Colonic mucosa (tissue), 4 donors: ENCODE measurements around the gene PCDHGA1. TPM values are rescaled to one million over a fixed set of nuclear protein-coding genes. Genes with fewer than 3 reads are reported as not detected.

ENCODE experiments used
- DNase-seq: peaks from one replicate; pipeline ENCODE4 v3.0.0-alpha.2; 2020
- H3K27ac ChIP-seq: fragments of 200-600 bp; one replicate; pipeline ENCODE4 v1.8.0; 2021
- H3K27me3 ChIP-seq: fragments of 200-600 bp; one replicate; pipeline ENCODE4 v1.8.0; 2021
- H3K36me3 ChIP-seq: fragments of 200-600 bp; one replicate; pipeline ENCODE4 v1.8.0; 2021
- H3K4me1 ChIP-seq: fragments of 200-600 bp; one replicate; pipeline ENCODE4 v1.8.0; 2021; ENCODE audit warnings: mild to moderate bottlenecking
- H3K4me3 ChIP-seq: fragments of 200-600 bp; one replicate; pipeline ENCODE4 v1.8.0; 2021
- H3K9ac ChIP-seq, 2 donors: one replicate each; pipeline ENCODE4 v1.7.0; 2013; ENCODE audit warnings: control low read depth in 2 of 2, low read depth in 2 of 2, low read length in 2 of 2
- H3K9me3 ChIP-seq: fragments of 200-600 bp; one replicate; pipeline ENCODE4 v1.8.0; 2021
- intact Hi-C: fragments of 100-400 bp; cut with DNase I; formaldehyde crosslinking; loops from one replicate; pipeline ENCODE4 v1.14.1; 2022
- total RNA-seq, 2 donors: library from RNA; stranded (reverse); fragmentation: NEBNext Ultra II Directional in 1 of 2; extraction: Animal tissue kit (Norgen Biotek cat#: 25700) in 1 of 2; gene quantifications; one replicate each; pipeline ENCODE4 v1.2.1, GENCODE V29; 2021
- TF ChIP-seq, protein P1 (sequence below): fragments of 200-600 bp; IDR thresholded peaks from one replicate; pipeline ENCODE4 v1.8.0; 2022; ENCODE audit warnings: antibody characterized with exemption, mild to moderate bottlenecking
- donor health status: healthy.
- donor health status: DM: no; HTN: no; CAD: no.
- donor health status: DM: no; HTN: no; CAD: no.

Gene PCDHGA1
- total RNA-seq, 2 donors from 2014 or later: 0.10 to 0.37 TPM

DNA sequence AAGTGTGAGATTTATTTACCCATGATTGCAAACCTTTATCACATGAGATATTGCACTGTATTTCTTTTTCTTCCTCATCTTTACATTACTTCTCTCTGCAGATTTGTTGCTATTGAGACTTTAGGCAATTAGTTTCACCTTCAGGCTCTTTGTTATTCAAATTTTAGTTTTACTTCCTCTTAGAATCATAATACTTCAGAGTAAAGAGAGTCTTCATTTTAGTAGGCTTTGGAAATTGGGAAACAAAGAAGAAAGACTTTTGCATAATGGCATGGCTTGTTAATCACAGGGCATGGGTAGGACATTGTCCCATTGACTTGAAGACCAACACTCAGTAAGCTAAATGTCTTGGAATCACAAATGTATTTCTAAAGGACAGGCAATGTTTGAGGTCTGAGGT is 32.4 kb downstream of the PCDHGA1 start:
- Histone ChIP-seq H3K27ac (no peak overlapping the region), H3K36me3 (no peaks in the 10 kb centered on the region), H3K9me3 (no peaks in the 10 kb centered on the region), H3K9ac (no peak overlapping the region), H3K27me3 (no peaks in the 10 kb centered on the region), H3K4me3 (no peak overlapping the region), H3K4me1 (no peaks in the 10 kb centered on the region)
- no peak for DNase-seq
- TF ChIP-seq, protein P1, sequence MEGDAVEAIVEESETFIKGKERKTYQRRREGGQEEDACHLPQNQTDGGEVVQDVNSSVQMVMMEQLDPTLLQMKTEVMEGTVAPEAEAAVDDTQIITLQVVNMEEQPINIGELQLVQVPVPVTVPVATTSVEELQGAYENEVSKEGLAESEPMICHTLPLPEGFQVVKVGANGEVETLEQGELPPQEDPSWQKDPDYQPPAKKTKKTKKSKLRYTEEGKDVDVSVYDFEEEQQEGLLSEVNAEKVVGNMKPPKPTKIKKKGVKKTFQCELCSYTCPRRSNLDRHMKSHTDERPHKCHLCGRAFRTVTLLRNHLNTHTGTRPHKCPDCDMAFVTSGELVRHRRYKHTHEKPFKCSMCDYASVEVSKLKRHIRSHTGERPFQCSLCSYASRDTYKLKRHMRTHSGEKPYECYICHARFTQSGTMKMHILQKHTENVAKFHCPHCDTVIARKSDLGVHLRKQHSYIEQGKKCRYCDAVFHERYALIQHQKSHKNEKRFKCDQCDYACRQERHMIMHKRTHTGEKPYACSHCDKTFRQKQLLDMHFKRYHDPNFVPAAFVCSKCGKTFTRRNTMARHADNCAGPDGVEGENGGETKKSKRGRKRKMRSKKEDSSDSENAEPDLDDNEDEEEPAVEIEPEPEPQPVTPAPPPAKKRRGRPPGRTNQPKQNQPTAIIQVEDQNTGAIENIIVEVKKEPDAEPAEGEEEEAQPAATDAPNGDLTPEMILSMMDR: no peak
- intact Hi-C loops: no loop called here

DNA sequence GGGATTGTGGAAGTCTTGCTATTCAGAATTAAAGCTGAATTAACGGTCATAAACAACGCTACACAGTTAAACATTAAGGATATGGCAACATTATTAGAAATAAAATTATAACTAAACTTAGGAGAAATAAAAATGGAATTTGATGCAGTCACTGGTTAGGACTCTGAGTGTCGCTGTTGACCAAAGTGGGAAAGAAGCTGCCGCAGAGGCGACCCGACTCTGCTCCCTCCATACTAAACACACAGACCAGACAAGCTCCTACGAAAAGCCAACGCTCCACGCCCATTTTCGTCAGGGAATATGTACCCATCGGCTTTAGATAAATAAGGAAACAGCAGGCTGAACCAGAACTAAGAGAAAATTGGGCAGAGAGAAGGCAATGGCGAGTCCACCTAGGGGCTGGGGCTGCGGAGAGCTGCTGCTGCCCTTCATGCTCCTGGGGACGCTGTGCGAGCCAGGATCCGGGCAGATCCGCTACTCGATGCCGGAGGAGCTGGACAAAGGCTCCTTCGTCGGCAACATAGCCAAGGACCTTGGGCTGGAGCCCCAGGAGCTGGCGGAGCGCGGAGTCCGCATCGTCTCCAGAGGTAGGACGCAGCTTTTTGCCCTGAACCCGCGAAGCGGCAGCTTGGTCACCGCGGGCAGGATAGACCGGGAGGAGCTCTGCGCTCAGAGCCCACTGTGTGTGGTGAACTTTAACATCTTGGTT is 33.8 kb downstream of the PCDHGA1 start, which contains the start of gene PCDHGA5:
PCDHGA5 (plus strand) TSS at position 211 of the 709 bp plus-strand sequence; CDS start at position 380, 169 bp downstream.
- TF ChIP-seq, protein P1: no peak
- intact Hi-C loops: no loop called here
- Histone ChIP-seq H3K27me3 (no peaks in the 10 kb centered on the region), H3K9ac (no peak within 1 kb of the TSS), H3K4me1 (no peaks in the 10 kb centered on the region), H3K4me3 (no peak within 1 kb of the TSS), H3K36me3 (no peaks in the 10 kb centered on the region), H3K9me3 (no peaks in the 10 kb centered on the region), H3K27ac (no peak within 1 kb of the TSS)
- no peak for DNase-seq

DNA sequence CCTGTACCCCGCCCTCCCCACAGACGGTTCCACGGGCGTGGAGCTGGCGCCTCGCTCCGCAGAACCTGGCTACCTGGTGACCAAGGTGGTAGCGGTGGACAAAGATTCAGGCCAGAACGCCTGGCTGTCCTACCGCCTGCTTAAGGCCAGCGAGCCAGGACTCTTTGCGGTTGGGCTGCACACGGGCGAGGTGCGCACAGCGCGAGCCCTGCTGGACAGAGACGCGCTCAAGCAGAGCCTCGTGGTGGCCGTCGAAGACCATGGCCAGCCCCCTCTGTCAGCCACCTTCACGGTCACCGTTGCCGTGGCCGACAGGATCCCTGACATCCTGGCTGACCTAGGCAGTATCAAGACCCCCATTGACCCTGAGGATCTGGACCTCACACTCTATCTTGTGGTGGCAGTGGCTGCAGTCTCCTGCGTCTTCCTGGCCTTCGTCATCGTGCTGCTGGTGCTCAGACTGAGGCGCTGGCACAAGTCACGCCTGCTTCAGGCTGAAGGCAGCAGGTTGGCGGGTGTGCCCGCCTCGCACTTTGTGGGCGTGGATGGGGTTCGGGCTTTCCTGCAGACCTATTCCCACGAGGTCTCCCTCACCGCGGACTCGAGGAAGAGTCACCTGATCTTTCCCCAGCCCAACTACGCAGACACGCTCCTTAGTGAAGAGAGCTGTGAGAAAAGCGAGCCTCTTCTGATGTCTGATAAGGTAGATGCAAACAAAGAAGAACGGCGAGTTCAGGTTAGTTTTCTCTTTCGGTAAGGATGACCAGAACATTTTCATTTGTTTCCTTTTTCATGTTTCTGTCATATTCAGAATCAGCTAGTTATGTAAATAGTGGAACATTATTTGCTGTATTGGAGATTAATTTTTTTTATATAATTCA is 35.9 kb downstream of the PCDHGA1 start:
- intact Hi-C loops: no loop called here
- no peak overlapping the region for H3K4me3 ChIP-seq
- H3K27me3 ChIP-seq: no peaks in the 10 kb centered on the region
- no peak overlapping the region for H3K27ac ChIP-seq
- H3K9me3 ChIP-seq: no peaks in the 10 kb centered on the region
- TF ChIP-seq, protein P1: no peak
- no peaks in the 10 kb centered on the region for H3K36me3 ChIP-seq
- DNase-seq: no peak
- no peaks in the 10 kb centered on the region for H3K4me1 ChIP-seq
- H3K9ac ChIP-seq: no peak overlapping the region

DNA sequence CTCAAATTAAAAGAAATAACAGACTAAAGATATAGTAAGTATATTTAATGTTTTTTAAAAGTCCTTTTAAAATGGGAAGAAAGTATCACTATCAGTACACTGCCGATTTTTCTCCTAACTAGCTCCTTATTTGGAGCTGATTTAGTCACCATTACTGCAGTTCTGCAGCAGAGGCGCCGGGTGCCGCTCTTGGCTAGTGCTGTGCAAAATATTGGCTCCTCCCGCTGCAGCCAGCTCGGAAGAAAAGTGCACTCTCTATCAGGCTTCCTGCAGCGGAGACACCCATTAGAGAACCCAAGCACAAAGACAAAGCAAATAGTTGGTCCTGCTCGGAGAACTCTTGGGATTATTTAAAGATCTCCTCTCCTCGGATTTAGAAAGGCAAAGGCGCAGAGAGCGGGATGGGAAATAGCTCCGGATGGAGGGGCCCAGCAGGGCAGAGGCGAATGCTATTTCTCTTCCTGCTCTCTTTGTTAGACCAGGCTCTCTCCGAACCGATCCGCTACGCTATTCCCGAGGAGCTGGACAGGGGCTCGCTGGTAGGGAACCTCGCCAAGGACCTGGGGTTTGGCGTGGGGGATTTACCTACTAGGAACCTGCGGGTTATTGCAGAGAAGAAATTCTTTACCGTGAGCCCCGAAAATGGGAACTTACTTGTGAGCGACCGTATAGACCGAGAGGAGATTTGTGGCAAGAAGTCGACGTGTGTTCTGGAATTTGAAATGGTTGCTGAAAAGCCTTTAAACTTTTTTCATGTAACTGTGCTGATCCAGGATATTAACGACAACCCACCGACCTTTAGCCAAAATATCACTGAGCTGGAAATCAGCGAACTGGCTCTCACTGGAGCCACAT is 39.9 kb downstream of the PCDHGA1 start, which contains the start of gene PCDHGB3:
PCDHGB3 (plus strand) TSS at position 249 of the 855 bp plus-strand sequence; CDS start at position 402, 153 bp downstream.
- DNase-seq: no peak
- Histone ChIP-seq H3K36me3 (no peaks in the 10 kb centered on the region), H3K9ac (no peak within 1 kb of the TSS), H3K27me3 (no peaks in the 10 kb centered on the region), H3K4me3 (no peak within 1 kb of the TSS), H3K27ac (no peak within 1 kb of the TSS), H3K9me3 (peaks cover 13% of the 10 kb centered on the region), H3K4me1 (no peaks in the 10 kb centered on the region)
- intact Hi-C loops: no loop called here
- TF ChIP-seq, protein P1: no peak
